ENCODE results near the gene MPPED1.

The MPPED1 gene

DNA sequence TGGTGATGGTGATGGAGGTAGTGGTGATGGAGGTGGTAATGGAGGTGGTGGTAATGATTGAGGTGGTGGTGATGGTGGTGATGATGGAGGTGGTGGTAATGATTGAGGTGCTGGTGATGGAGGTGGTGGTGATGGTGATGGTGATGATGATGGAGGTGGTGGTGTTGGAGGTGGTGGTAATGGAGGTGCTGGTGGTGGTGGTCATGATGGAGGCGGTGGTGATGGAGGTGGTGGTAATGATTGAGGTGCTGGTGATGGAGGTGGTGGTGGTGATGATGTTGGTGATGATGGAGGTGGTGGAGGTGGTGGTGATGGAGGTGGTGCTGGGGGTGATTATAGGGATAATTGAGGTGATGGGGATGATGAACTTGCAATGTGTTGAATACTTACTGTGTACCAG lies 79.9 kb downstream of the MPPED1 start:
- Histone ChIP-seq H3K4me1 (ENCODE audit: insufficient read depth, low read length, poor library complexity, severe bottlenecking) (no peaks in the 10 kb centered on the region), H3K36me3 (ENCODE audit: insufficient read depth, low read length) (no peaks in the 10 kb centered on the region)

GRCh38 chr22:43493297-43493696 lies 81.5 kb downstream of the MPPED1 start:
- Histone ChIP-seq H3K4me1 (ENCODE audit: insufficient read depth, low read length, poor library complexity, severe bottlenecking) (no peaks in the 10 kb centered on the region), H2AFZ (ENCODE audit: low read length) (no peak overlapping the region), H3K36me3 (ENCODE audit: insufficient read depth, low read length) (no peaks in the 10 kb centered on the region), H3K4me3 (ENCODE audit: low read length, poor library complexity, severe bottlenecking) (no peak overlapping the region), H3K27me3 (ENCODE audit: insufficient read depth, low read length, poor library complexity, severe bottlenecking) (no peaks in the 10 kb centered on the region), H3K9me2 (replicated peaks; ENCODE audit: low read depth, low read length) (no peaks in the 10 kb centered on the region), H3K79me2 (ENCODE audit: insufficient read depth, low read length) (no peaks in the 10 kb centered on the region), H3F3A (ENCODE audit: low read depth) (no peaks in the 10 kb centered on the region), H4K20me1 (ENCODE audit: insufficient read depth, low read length, poor library complexity, severe bottlenecking) (no peaks in the 10 kb centered on the region), H3K9ac (ENCODE audit: low read depth, low read length, poor library complexity, severe bottlenecking) (no peak overlapping the region), H3K4me2 (ENCODE audit: low read depth, low read length, poor library complexity, severe bottlenecking) (no peak overlapping the region), H3K9me3 (ENCODE audit: insufficient read depth, low read depth, low read length) (no peaks in the 10 kb centered on the region)
- TF ChIP-seq EZH2phosphoT487 (IDR thresholded peaks at IDR 0.05; ENCODE audit: borderline replicate concordance), result no peak

More for the DNA sequence above, 79.9 kb downstream of the MPPED1 start:
- Histone ChIP-seq H4K20me1 (ENCODE audit: insufficient read depth, low read length, poor library complexity, severe bottlenecking) (no peaks in the 10 kb centered on the region), H3K9ac (ENCODE audit: low read depth, low read length, poor library complexity, severe bottlenecking) (no peak overlapping the region), H3F3A (ENCODE audit: low read depth) (no peaks in the 10 kb centered on the region), H3K4me2 (ENCODE audit: low read depth, low read length, poor library complexity, severe bottlenecking) (no peak overlapping the region), H3K4me3 (ENCODE audit: low read length, poor library complexity, severe bottlenecking) (no peak overlapping the region), H3K27me3 (ENCODE audit: insufficient read depth, low read length, poor library complexity, severe bottlenecking) (no peaks in the 10 kb centered on the region), H3K9me3 (ENCODE audit: insufficient read depth, low read depth, low read length) (no peaks in the 10 kb centered on the region), H3K9me2 (replicated peaks; ENCODE audit: low read depth, low read length) (no peaks in the 10 kb centered on the region), H2AFZ (ENCODE audit: low read length) (no peak overlapping the region), H3K79me2 (ENCODE audit: insufficient read depth, low read length) (no peaks in the 10 kb centered on the region)
- TF ChIP-seq CTCF (conservative IDR thresholded peaks at IDR 0.05; ENCODE audit: low read length) (no peak), EZH2phosphoT487 (IDR thresholded peaks at IDR 0.05; ENCODE audit: borderline replicate concordance) (no peak)

GRCh38 chr22:43497956-43498855 lies 86.4 kb downstream of the MPPED1 start:
- H3K4me3 ChIP-seq (ENCODE audit: low read length, poor library complexity, severe bottlenecking), result no peak overlapping the region
- TF ChIP-seq EZH2phosphoT487 (IDR thresholded peaks at IDR 0.05; ENCODE audit: borderline replicate concordance) (no peak), CTCF (conservative IDR thresholded peaks at IDR 0.05; ENCODE audit: low read length) (no peak)
- no peaks in the 10 kb centered on the region for H3K27me3 ChIP-seq (ENCODE audit: insufficient read depth, low read length, poor library complexity, severe bottlenecking)
- H3K4me2 ChIP-seq (ENCODE audit: low read depth, low read length, poor library complexity, severe bottlenecking), result no peak overlapping the region
- no peak overlapping the region for H3K9ac ChIP-seq (ENCODE audit: low read depth, low read length, poor library complexity, severe bottlenecking)
- H3K9me3 ChIP-seq (ENCODE audit: insufficient read depth, low read depth, low read length), result no peaks in the 10 kb centered on the region
- H3K4me1 ChIP-seq (ENCODE audit: insufficient read depth, low read length, poor library complexity, severe bottlenecking), result no peaks in the 10 kb centered on the region
- no peaks in the 10 kb centered on the region for H3K79me2 ChIP-seq (ENCODE audit: insufficient read depth, low read length)
- H3K36me3 ChIP-seq (ENCODE audit: insufficient read depth, low read length), result no peaks in the 10 kb centered on the region
- no peaks in the 10 kb centered on the region for H3K9me2 ChIP-seq (replicated peaks; ENCODE audit: low read depth, low read length)
- H4K20me1 ChIP-seq (ENCODE audit: insufficient read depth, low read length, poor library complexity, severe bottlenecking), result no peaks in the 10 kb centered on the region
- no peaks in the 10 kb centered on the region for H3F3A ChIP-seq (ENCODE audit: low read depth)
- H2AFZ ChIP-seq (ENCODE audit: low read length), result no peak overlapping the region

Data from Loucy (cell line).